HG03039 (cell line): ENCODE data around the gene ABI3BP.

Source experiments
- ATAC-seq: cut with Tn5 transposase; IDR thresholded peaks from one replicate; pipeline ENCODE4 v1.9.1; 2021; ENCODE audit warnings: mild to moderate bottlenecking, moderate library complexity; ENCODE audit not compliant: unreplicated experiment

The ABI3BP gene

GRCh38 chr3:100838157-100838556 lies 155.1 kb downstream of the ABI3BP start:
- no peak for ATAC-seq

DNA sequence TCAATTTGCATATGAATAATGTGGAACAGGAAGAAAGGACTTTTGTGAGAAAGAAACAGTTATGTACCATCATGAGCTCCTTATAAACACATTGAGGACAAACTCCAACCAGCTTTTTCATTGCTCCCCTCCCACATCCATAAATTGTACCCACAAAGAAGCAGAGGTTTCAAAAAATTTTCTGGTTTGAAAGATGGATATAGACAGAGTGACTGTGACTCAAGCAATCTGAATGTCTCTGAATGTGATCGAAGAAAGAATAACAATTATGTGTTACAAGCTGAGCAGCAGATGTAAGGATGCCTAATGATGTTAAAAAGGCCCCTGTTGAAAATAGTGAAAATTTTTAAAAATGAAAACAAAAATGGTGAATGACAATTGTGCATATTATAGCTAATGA lies 156.6 kb downstream of the ABI3BP start:
- ATAC-seq, result no peak

DNA sequence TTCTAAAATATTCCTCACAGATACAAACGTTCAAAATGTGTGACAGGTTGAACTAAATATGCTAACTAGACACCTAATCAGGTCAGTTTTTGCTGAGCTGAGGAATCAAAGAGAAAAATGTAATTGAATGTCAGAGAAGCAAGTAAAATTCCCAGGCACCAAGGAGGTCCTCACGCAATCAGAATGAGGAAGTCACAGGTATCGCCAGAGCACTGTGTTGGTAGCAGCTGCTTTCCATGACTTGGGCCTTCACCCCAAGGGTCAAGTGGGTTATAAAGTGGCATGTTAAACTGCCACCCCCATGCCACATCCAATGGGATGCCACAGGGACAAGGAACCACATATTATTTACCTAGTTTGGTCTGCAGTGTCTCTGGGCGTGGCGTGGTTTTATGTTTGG lies 158.9 kb downstream of the ABI3BP start:
- no peak for ATAC-seq

- ATAC-seq, result no peak
Observed at GRCh38 chr3:100833483-100833882, 159.7 kb downstream of the ABI3BP start.

- no peak for ATAC-seq
Observed at GRCh38 chr3:100831629-100832028, 161.6 kb downstream of the ABI3BP start.

GRCh38 chr3:100830931-100831330 lies 162.3 kb downstream of the ABI3BP start:
- ATAC-seq, result no peak

DNA sequence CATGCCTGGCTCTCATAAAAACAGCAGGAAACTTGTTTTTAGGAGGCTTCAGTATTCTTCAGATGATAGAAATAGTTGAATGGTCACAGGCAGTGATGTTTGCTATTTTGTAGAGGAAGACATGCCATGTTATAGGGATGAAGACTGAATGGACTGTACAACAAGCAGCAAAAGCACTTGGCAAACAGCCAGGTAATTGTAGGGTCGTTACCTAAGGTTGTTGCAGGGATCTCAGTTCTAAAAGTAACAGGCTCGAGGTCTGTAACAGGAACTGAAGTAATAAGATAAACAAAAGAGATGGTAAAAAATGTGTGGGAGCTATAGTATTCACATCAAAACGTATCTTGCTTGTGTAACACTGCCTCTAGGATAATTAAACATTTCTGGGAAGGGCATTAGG lies 167.6 kb downstream of the ABI3BP start:
- ATAC-seq, result no peak

- no peak for ATAC-seq
Observed at GRCh38 chr3:100815583-100815982, 177.6 kb downstream of the ABI3BP start.

GRCh38 chr3:100813828-100814227 lies 179.4 kb downstream of the ABI3BP start:
- no peak for ATAC-seq

DNA sequence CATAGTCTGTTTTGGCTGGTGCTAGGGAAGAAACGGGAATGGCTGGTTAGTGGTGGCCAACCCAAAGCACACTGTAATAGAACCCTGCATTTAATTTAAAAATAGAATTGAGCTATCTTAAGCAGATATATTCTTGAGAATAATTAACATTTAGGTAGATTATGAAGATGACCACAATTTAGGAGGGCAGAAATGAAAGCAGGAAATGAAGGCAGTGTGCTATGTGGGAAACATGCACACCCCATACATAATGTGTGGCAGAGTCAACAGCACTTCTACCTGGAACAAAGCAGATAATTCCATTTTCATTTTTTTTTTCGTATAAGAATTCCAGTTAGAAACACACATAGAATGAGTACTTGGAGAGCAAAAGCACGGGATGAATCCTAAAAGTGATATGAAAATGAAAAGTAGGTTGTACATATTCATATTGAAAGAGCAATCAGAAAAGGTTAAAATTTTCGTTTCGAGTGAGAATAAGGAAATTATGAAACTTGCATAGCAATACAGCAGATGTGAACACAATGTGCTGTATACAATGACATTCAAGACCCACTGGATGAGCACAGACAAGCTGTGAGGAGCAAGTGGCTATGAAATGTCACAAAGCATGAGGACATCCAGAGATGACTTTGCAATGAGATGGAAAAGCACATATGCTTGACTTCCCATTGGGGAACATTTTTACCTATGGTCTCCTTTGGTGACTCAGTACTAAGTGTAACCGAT lies 181.3 kb downstream of the ABI3BP start:
- ATAC-seq, result no peak

DNA sequence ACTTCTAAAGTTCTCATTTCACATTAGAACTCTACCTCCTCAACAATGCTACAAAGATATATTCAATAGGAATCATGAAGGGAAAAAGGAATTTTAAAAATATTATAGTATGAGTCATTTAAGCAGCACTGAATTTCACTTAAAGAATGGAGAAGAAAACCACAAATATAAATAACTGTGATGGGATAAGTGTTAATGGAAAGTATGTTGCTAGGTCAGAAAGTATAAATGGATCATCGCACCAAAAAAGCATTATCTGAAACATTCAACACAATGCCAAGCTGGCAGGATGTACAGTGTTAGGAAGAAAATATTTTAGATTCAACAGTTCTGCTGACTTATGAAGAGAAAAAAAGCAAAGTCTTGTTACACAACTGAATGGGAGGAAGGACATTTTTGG lies 182.6 kb downstream of the ABI3BP start:
- no peak for ATAC-seq

GRCh38 chr3:100804631-100805030 lies 188.6 kb downstream of the ABI3BP start:
- no peak for ATAC-seq

DNA sequence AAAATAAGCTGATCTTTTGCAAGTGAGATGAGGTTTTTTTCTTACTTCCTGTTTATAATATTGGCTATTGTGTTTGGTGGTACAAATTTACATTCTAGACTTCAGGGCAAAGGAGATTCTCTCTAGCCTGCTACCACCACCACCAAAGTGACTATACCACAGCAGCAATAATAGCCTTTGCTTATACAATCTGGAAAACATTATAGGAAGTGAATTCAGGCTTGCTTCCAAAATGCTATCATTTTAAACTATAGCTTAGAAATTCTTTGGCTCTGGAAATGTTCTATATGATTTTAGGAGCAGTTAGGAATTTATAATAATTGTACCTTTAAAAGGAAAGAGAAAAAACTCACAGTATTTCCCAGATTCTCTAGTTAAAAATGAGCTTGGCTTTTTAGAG lies 189.5 kb downstream of the ABI3BP start:
- ATAC-seq, result no peak

GRCh38 chr3:100802126-100802525 lies 191.1 kb downstream of the ABI3BP start:
- ATAC-seq, result no peak

GRCh38 chr3:100798012-100798411 lies 195.2 kb downstream of the ABI3BP start:
- ATAC-seq, result no peak

DNA sequence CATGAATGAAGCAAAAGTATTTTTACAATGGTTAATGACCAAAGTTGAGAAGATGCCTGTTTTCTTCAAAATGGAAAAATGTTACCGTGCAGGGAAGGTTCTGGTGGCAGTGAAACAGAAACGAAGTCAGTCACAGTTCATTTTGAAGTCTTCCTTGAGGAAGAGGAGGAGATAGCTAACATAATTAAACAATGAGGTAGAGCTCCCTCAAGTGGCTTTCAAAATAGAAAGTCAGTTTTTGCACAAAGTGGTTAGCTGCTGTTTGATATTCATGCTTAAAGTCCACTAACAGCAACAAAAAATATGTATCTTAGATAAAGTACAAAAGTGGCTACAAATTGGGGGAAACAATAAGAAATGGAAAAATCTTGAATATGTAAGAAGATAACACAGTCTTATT lies 196.7 kb downstream of the ABI3BP start:
- ATAC-seq, result no peak

GRCh38 chr3:100789579-100789978 lies 203.6 kb downstream of the ABI3BP start:
- ATAC-seq, result no peak

DNA sequence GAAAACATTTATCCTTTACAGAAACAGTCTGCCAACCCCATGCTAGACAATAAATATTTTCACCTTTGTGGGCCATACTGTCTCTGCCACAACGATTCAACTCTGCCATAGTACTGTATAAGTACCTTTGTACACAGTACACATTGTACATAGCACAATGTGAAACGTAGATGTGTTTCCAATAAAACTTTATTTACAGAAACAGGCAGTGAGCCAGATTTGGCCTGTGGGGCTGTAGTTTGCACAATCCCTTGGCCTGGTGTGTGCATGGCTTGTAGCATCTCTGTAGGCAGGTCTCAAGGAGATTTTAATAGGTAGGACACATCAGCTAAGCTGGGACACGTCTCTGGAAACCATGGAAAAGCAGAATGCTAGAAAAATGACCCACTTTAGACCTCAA lies 209.6 kb downstream of the ABI3BP start:
- ATAC-seq, result no peak

DNA sequence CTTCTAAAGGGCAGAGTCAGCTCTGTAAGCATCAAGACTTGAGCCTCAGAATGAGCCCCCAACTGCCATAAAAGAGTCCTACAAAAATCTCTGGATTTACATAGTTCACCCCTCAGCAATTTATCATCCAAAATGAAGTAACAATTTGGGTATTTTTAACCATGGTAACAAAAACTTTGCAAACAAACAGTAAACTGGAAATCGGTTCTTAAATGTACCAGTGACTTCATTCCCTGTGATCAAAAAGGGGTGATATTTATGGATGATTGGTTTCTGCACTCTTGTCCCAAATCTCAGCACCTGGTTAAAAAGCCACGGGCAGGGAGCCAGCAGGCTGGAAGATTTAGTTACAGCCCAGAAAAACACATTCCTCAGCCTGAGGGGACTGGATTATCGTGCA lies 210.3 kb downstream of the ABI3BP start:
- no peak for ATAC-seq

- ATAC-seq, result no peak
Observed at GRCh38 chr3:100782348-100782747, 210.9 kb downstream of the ABI3BP start.

- no peak for ATAC-seq
Observed at GRCh38 chr3:100781301-100781700, 211.9 kb downstream of the ABI3BP start.

- no peak for ATAC-seq
Observed at GRCh38 chr3:100780071-100780622, 213.1 kb downstream of the ABI3BP start.

- ATAC-seq, result no peak
Observed at GRCh38 chr3:100779480-100779879, 213.7 kb downstream of the ABI3BP start.
